ENCODE measurements around the gene POPDC2. TPM values are rescaled to one million over a fixed set of nuclear protein-coding genes. Genes with fewer than 3 reads are reported as not detected.
A peak's percentile ranks its signal among the peaks of the same experiment; 100 is the strongest.
"Not testable (repeated sequence)": the region's sequence is repeated elsewhere in the genome, so short reads cannot be mapped to it uniquely, and the experiment has no call there.

Gene POPDC2
- total RNA-seq, 2 donors from 2014 or later = 0.78 to 0.99 TPM

DNA sequence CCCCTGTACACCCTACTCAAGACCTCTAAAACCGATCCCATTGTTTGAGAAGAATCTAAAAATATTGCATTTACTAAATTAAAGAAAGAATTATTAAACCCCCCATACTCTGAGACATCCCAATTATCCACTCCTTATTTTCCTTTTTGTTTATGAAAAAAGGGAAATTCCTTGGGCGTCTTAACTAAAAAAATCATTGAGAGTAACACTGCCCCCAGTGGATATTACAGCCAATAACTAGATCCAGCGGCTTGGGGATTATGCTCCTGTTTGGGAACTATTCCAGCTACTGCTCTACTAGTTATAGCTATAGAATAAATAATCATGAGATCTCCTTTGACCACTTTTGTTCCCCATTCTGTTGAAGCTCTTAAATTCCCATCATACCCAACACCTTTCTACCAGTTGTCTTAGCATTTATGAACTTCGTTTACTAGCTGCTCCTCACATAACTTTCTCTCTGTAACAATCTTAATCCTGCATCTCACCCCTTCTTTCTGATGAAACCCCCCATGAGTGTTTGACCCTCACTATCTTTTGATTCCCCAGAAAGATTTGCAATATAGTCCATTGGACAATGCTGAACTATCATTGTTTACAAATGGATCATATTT lies 29.8 kb upstream of the POPDC2 start:
- TF ChIP-seq, protein P1, sequence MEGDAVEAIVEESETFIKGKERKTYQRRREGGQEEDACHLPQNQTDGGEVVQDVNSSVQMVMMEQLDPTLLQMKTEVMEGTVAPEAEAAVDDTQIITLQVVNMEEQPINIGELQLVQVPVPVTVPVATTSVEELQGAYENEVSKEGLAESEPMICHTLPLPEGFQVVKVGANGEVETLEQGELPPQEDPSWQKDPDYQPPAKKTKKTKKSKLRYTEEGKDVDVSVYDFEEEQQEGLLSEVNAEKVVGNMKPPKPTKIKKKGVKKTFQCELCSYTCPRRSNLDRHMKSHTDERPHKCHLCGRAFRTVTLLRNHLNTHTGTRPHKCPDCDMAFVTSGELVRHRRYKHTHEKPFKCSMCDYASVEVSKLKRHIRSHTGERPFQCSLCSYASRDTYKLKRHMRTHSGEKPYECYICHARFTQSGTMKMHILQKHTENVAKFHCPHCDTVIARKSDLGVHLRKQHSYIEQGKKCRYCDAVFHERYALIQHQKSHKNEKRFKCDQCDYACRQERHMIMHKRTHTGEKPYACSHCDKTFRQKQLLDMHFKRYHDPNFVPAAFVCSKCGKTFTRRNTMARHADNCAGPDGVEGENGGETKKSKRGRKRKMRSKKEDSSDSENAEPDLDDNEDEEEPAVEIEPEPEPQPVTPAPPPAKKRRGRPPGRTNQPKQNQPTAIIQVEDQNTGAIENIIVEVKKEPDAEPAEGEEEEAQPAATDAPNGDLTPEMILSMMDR (IDR thresholded peaks at IDR 0.05) = peak; percentile 17 to 71 (median 51)
- no peak for TF ChIP-seq POLR2A (IDR thresholded peaks at IDR 0.05)
- WGBS, 2 donors = 46 to 48% methylated on average over 4 of the region's 4 CpGs
- no peaks in the 10 kb centered on the region for H3K4me1 ChIP-seq
- no peak overlapping the region for H3K4me3 ChIP-seq
- peak; percentile 68 for ATAC-seq
- no peaks in the 10 kb centered on the region for H3K27me3 ChIP-seq
- no peaks in the 10 kb centered on the region for H3K36me3 ChIP-seq (replicated peaks in 1 of 2; ENCODE audit: insufficient read depth in 1 of 2, low read depth in 2 of 2)
- H3K9me3 ChIP-seq = no peaks in the 10 kb centered on the region
- intact Hi-C loops (cut with DNase I) = no loop called here
- no peak overlapping the region for H3K27ac ChIP-seq
- peak in 3 of 4 donors; percentile 18 to 29 (median 26) for DNase-seq

DNA sequence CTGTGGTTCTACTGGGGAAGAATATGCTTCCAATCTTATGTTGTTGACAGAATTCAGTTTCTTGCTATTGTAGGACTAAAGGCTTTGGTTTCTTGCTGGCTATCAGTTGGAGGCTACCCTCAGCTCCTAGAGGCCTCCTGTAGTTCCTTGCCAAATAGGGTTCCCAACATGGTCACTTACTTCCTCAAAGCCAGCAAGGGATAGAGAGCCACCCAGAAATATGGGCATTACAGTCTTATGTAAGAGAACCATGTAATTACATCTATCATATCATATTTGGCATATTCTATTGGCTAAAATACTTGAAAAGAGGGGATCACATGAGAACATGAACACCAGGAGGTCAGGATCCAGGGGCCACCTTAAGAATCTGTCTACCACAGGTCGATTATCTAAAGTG lies 23.0 kb upstream of the POPDC2 start:
- no peak overlapping the region for H3K27ac ChIP-seq
- H3K4me1 ChIP-seq = no peaks in the 10 kb centered on the region
- ATAC-seq = no peak
- DNase-seq = no peak
- WGBS, 2 donors = 21 to 22% methylated on average over 1 of the region's 1 CpG
- intact Hi-C loops (cut with DNase I) = no loop called here
- H3K9me3 ChIP-seq = no peaks in the 10 kb centered on the region
- no peak for TF ChIP-seq POLR2A (IDR thresholded peaks at IDR 0.05)
- TF ChIP-seq, protein P1 (IDR thresholded peaks at IDR 0.05) = no peak
- H3K27me3 ChIP-seq = no peaks in the 10 kb centered on the region
- no peak overlapping the region for H3K4me3 ChIP-seq
- H3K36me3 ChIP-seq (replicated peaks in 1 of 2; ENCODE audit: insufficient read depth in 1 of 2, low read depth in 2 of 2) = no peaks in the 10 kb centered on the region

DNA sequence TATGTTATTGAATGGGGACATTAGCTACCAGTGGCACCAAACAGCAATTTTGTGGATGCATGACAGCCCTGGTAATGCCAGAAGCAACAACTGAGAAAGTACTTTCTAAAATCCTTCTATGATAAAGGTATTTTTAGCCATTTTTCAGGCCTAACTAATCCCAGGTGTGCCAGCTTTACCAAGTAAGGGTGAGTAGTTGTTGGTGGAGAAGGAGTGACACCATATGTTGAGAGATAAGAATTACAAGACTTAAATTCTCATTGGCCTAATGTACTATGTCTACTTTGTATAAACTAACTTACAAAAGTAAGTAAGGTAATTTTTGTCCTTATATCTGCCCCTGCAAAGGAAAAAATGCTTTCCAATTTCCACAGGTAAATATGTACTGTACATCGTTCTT lies 20.9 kb upstream of the POPDC2 start:
- H3K36me3 ChIP-seq (replicated peaks in 1 of 2; ENCODE audit: insufficient read depth in 1 of 2, low read depth in 2 of 2) = no peaks in the 10 kb centered on the region
- ATAC-seq (no peak), DNase-seq (no peak)
- H3K4me1 ChIP-seq = peaks cover 7% of the 10 kb centered on the region
- TF ChIP-seq, protein P1 (IDR thresholded peaks at IDR 0.05) = peak in 4 of 7 experiments; percentile 43 to 51 (median 48)
- no peak for TF ChIP-seq POLR2A (IDR thresholded peaks at IDR 0.05)
- no peak overlapping the region for H3K27ac ChIP-seq
- 34 to 43% methylated on average over 1 of the region's 1 CpG for WGBS, 2 donors
- intact Hi-C loops (cut with DNase I) = no loop called here
- no peak overlapping the region for H3K4me3 ChIP-seq
- H3K27me3 ChIP-seq = no peaks in the 10 kb centered on the region
- no peaks in the 10 kb centered on the region for H3K9me3 ChIP-seq

DNA sequence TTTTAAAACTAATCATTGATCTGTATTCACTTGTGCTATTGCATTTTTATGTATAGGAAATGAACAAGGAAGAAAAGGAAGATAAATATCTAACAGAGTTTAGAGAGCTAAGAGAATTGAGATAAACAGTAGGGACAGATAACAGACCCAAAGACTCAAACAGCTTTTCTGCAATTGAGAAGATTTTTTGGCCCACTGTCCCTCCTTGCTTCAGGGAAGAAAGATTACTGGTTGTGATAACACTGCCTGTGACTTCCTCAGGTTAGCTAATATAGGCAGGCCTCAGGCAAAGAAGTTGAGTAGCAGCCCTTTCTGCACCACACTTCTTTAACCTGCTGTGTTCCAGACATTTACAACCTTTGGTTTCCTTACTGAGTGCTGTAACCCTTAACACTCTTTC lies 19.5 kb upstream of the POPDC2 start:
- intact Hi-C loops (cut with DNase I) = no loop called here
- no peak overlapping the region for H3K27ac ChIP-seq
- ATAC-seq = no peak
- TF ChIP-seq, protein P1 (IDR thresholded peaks at IDR 0.05) = no peak
- TF ChIP-seq POLR2A (IDR thresholded peaks at IDR 0.05) = no peak
- H3K27me3 ChIP-seq = no peaks in the 10 kb centered on the region
- H3K36me3 ChIP-seq (replicated peaks in 1 of 2; ENCODE audit: insufficient read depth in 1 of 2, low read depth in 2 of 2) = peaks cover 0 to 2% of the 10 kb centered on the region in 2 donors
- no peak for DNase-seq
- no peak overlapping the region for H3K4me3 ChIP-seq
- peaks cover 19% of the 10 kb centered on the region for H3K4me1 ChIP-seq
- H3K9me3 ChIP-seq = no peaks in the 10 kb centered on the region

DNA sequence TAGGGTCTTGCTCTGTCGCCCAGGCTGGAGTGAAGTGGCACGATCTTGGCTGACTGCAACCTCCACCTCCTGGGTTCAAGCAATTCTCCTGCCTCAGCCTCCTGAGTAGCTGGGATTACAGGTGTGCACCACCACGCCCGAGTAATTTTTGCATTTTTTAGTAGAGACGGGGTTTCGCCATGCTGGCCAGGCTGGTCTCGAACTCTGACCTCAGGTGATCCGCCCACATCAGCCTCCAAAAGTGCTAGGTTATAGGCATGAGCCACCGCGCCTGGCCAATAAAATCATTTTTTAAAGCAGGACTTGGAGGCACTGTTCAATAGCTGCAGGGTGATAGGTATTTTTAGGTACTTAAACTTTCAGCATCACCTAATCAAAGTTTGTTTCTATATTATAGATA lies 17.8 kb upstream of the POPDC2 start:
- WGBS, 2 donors = 92 to 95% methylated on average over 10 of the region's 10 CpGs
- H3K27ac ChIP-seq; H3K36me3 ChIP-seq (replicated peaks in 1 of 2; ENCODE audit: insufficient read depth in 1 of 2, low read depth in 2 of 2); DNase-seq; H3K9me3 ChIP-seq; H3K27me3 ChIP-seq; intact Hi-C loops (cut with DNase I); H3K4me3 ChIP-seq; ATAC-seq: not testable (repeated sequence)
- H3K4me1 ChIP-seq = peaks cover 21% of the 10 kb centered on the region

Data from body of pancreas (tissue), 4 donors.